Measurements from ENCODE around the gene MMP10. TPM values are rescaled to one million over a fixed set of nuclear protein-coding genes. Genes with fewer than 3 reads are reported as not detected.

MMP10 gene
- total and polyA plus RNA-seq, 7 donors, result 0.25 to 0.46 TPM; not detected in 5

GRCh38 chr11:102776454-102776853 is 4.0 kb downstream of the MMP10 start:
- TF ChIP-seq, protein P1, sequence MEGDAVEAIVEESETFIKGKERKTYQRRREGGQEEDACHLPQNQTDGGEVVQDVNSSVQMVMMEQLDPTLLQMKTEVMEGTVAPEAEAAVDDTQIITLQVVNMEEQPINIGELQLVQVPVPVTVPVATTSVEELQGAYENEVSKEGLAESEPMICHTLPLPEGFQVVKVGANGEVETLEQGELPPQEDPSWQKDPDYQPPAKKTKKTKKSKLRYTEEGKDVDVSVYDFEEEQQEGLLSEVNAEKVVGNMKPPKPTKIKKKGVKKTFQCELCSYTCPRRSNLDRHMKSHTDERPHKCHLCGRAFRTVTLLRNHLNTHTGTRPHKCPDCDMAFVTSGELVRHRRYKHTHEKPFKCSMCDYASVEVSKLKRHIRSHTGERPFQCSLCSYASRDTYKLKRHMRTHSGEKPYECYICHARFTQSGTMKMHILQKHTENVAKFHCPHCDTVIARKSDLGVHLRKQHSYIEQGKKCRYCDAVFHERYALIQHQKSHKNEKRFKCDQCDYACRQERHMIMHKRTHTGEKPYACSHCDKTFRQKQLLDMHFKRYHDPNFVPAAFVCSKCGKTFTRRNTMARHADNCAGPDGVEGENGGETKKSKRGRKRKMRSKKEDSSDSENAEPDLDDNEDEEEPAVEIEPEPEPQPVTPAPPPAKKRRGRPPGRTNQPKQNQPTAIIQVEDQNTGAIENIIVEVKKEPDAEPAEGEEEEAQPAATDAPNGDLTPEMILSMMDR (IDR thresholded peaks at IDR 0.05), result no peak
- TF ChIP-seq EP300 (IDR thresholded peaks at IDR 0.05) (no peak), POLR2A (IDR thresholded peaks at IDR 0.05) (no peak), POLR2AphosphoS5 (IDR thresholded peaks at IDR 0.05) (no peak)
- H3K9me3 ChIP-seq, result no peaks in the 10 kb centered on the region
- H3K27ac ChIP-seq, result no peak overlapping the region
- no peaks in the 10 kb centered on the region for H3K36me3 ChIP-seq
- intact Hi-C loops (cut with DNase I), result no loop called here
- WGBS, 2 donors, result 32 to 69% methylated on average over 5 of the region's 5 CpGs
- no peaks in the 10 kb centered on the region for H3K27me3 ChIP-seq
- H3K4me3 ChIP-seq, result no peak overlapping the region
- DNase-seq, result no peak
- H3K4me1 ChIP-seq, result no peaks in the 10 kb centered on the region

DNA sequence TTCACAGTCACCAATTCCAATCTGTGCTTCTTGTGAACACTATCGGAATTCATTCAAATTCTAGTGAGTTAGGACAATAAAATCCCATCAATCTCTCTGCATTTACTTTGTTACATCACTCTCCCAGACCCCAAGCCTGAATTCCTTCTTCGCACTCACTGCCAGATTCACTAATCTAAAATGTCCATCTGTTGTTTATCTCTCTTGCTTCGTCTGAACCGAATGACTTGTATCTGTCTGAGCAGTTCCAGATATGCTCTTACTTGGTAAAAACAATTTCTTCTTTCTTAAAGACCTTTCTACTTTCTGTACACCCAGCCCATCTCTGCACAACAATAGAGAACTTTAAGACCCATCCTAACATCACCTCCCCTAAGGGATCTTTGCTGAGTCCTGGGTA is 7.0 kb downstream of the MMP10 start:
- Histone ChIP-seq H3K9me3 (no peaks in the 10 kb centered on the region), H3K27me3 (no peaks in the 10 kb centered on the region), H3K36me3 (no peaks in the 10 kb centered on the region), H3K4me1 (no peaks in the 10 kb centered on the region), H3K4me3 (no peak overlapping the region), H3K27ac (no peak overlapping the region)
- intact Hi-C loops (cut with DNase I), result no loop called here
- WGBS, 2 donors, result 76 to 86% methylated on average over 4 of the region's 4 CpGs
- TF ChIP-seq EP300 (IDR thresholded peaks at IDR 0.05), result no peak
- TF ChIP-seq POLR2A (IDR thresholded peaks at IDR 0.05), result no peak
- no peak for TF ChIP-seq POLR2AphosphoS5 (IDR thresholded peaks at IDR 0.05)
- TF ChIP-seq, protein P1 (IDR thresholded peaks at IDR 0.05), result no peak
- DNase-seq, result no peak

GRCh38 chr11:102771351-102771750 is 9.1 kb downstream of the MMP10 start:
- Histone ChIP-seq H3K27ac (no peak overlapping the region), H3K9me3 (no peaks in the 10 kb centered on the region), H3K36me3 (no peaks in the 10 kb centered on the region), H3K27me3 (no peaks in the 10 kb centered on the region), H3K4me1 (no peaks in the 10 kb centered on the region), H3K4me3 (no peak overlapping the region)
- intact Hi-C loops (cut with DNase I), result no loop called here
- DNase-seq, result no peak
- 80% methylated on average over 1 of the region's 1 CpG for WGBS, 2 donors
- TF ChIP-seq POLR2AphosphoS5 (IDR thresholded peaks at IDR 0.05) (no peak), EP300 (IDR thresholded peaks at IDR 0.05) (no peak), POLR2A (IDR thresholded peaks at IDR 0.05) (no peak)
- TF ChIP-seq, protein P1 (IDR thresholded peaks at IDR 0.05), result no peak

GRCh38 chr11:102770191-102770590 is 10.2 kb downstream of the MMP10 start:
- no peaks in the 10 kb centered on the region for H3K4me1 ChIP-seq
- H3K27ac ChIP-seq, result no peak overlapping the region
- intact Hi-C loops (cut with DNase I), result no loop called here
- no peak for TF ChIP-seq POLR2AphosphoS5 (IDR thresholded peaks at IDR 0.05)
- no peaks in the 10 kb centered on the region for H3K36me3 ChIP-seq
- DNase-seq, result no peak
- H3K27me3 ChIP-seq, result no peaks in the 10 kb centered on the region
- H3K4me3 ChIP-seq, result no peak overlapping the region
- H3K9me3 ChIP-seq, result no peaks in the 10 kb centered on the region

GRCh38 chr11:102767800-102768199 is 12.6 kb downstream of the MMP10 start:
- Histone ChIP-seq H3K27ac (no peak overlapping the region), H3K36me3 (no peaks in the 10 kb centered on the region), H3K4me3 (no peak overlapping the region), H3K4me1 (no peaks in the 10 kb centered on the region), H3K27me3 (no peaks in the 10 kb centered on the region), H3K9me3 (no peaks in the 10 kb centered on the region)
- WGBS, 2 donors, result 69 to 95% methylated on average over 18 of the region's 18 CpGs
- intact Hi-C loops (cut with DNase I), result no loop called here
- TF ChIP-seq POLR2A (IDR thresholded peaks at IDR 0.05), result no peak
- no peak for TF ChIP-seq EP300 (IDR thresholded peaks at IDR 0.05)
- TF ChIP-seq, protein P1 (IDR thresholded peaks at IDR 0.05), result no peak
- no peak for TF ChIP-seq POLR2AphosphoS5 (IDR thresholded peaks at IDR 0.05)
- no peak for DNase-seq
